Left ventricle myocardium superior (tissue), 1 donor: Measurements from ENCODE around the gene GDI1. TPM values are rescaled to one million over a fixed set of nuclear protein-coding genes. Genes with fewer than 3 reads are reported as not detected.

Experiments
- ATAC-seq: fragments of 200-7000 bp; cut with Tn5 transposase; one replicate; pipeline ENCODE4 v1.9.1; 2020; ENCODE audit warnings: mild to moderate bottlenecking, moderate library complexity
- DNase-seq: peaks from one replicate; pipeline ENCODE4 v3.0.0-alpha.2; 2020
- intact Hi-C: fragments of 100-400 bp; cut with micrococcal nuclease; formaldehyde crosslinking; loops from one replicate; pipeline ENCODE4 v1.11.0; 2022
- total RNA-seq: library from RNA; stranded (reverse); fragmentation: NEBNext Ultra II Directional; extraction: Animal tissue kit (Norgen Biotek cat#: 25700); gene quantifications from one replicate; pipeline ENCODE4 v1.2.1, GENCODE V29; 2021
- donor health status: DM: no; HTN: yes; CAD: no; lungs with severe emphysema.

Gene GDI1
- total RNA-seq, 1 donor from 2014 or later = 86.2 TPM

DNA sequence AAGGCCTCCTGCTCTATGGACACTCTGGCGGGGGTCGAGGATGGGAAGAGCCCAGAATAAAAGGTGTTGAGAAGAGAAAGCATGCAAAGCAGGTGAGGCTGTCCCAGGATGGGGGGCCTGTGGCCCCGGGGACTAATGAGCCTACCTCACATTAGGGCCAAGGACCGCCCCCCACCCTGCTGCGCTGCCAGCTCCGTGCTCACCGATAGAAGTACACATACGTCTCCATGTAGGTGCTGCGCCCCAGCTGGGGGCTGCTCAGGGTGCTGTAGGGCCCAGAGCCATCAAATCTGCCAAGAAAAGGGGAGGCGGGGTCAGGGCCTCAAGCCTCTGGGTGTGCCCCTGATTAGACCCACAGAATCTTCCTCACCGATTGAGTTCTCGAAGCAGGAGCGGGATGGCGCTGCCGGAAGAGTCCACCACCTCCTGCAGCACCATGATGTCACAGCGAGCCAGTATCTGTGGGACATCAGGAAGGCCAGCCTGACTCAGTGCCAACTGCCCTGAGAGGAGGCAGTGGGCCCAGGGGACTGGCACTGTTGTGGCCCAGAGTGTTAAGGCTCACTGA lies 32.2 kb upstream of the GDI1 start:
- intact Hi-C loops = no loop called here

DNA sequence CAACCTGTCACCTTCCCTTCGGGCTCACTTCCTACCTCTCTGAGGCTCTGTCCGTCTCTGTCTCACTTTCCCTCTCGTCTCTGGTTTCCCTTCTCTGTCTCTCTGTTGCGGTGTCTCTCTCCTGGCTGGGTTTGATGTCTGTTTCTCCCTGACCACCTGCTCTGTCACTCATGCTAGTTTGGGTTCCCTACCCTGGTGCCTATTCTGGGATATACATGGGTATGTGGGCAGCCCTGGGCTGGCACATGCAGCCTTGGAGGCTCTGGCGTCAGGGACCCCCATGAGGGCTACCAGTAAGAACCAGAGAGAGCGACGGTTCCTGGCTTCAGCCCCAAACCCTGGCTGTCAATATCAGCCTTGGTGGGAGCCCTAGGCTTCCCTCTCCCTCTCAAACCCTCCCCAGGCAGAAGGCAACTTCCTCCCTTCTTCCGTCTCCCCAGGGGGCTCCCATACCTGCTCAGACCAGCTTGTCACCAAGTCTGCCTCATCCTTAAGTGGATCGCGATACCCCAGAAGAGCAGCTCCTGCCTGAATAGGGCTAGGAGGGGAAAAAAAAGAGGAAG lies 28.2 kb upstream of the GDI1 start:
- no peak for ATAC-seq
- no peak for DNase-seq
- intact Hi-C loops = no loop called here

More for the DNA sequence above, 32.2 kb upstream of the GDI1 start:
- DNase-seq (no peak), ATAC-seq (no peak)

DNA sequence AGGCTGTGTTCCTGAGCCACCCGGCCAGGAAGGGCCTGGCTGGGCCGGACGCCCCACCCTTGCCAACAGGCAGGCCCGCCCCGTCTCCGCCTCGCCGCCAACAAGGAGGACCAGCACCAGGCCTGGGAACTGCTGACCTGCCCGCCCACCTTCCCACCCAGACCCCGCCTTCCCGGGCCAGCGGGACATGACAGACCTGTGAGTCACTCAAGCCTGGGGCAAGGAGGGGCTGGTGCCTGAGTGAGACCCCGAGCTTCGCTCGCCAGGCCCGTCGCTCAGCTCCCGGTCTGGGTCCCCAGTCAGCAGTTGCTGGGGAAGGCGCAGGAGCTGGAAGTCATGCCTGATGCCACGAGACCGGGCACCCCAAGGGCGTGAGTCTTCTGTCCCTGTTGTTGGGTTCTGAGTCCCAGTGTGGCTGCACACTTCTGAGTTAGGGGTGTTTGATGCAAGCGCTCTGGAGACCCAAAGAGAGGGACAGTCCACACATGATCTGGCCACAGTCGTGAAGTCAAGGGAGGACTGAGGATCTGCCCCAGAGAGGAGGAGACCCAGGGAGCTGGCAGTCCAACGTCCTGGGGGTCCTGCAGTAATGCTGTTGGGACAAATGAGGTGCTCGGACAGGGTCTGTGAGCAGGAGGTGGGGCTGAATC lies 27.6 kb upstream of the GDI1 start, which contains the start of gene DNASE1L1:
TSS of gene DNASE1L1 (minus strand) at position 33 of the 650 bp plus-strand sequence. CDS start 3,686 bp downstream, outside the sequence.
- peak; percentile 83 for DNase-seq
- ATAC-seq = peak; percentile 66
- intact Hi-C loops = no loop called here

DNA sequence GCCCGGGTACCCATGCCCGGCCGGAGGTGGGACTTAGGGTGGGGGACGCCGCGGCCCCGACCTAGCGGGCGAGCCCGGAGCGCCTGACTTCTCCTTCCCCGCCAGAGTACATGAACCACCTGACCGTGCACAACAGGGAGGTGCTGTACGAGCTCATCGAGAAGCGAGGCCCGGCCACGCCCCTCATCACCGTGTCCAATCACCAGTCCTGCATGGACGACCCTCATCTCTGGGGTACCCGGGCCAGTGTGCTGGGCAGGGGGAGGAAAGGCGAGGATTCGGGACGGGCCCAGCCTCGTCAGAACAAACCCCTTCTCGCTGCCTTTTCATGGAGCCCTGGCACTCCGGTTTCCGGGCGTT lies 25.0 kb upstream of the GDI1 start:
- intact Hi-C loops = no loop called here
- DNase-seq (peak; percentile 77), ATAC-seq (peak; percentile 84)

DNA sequence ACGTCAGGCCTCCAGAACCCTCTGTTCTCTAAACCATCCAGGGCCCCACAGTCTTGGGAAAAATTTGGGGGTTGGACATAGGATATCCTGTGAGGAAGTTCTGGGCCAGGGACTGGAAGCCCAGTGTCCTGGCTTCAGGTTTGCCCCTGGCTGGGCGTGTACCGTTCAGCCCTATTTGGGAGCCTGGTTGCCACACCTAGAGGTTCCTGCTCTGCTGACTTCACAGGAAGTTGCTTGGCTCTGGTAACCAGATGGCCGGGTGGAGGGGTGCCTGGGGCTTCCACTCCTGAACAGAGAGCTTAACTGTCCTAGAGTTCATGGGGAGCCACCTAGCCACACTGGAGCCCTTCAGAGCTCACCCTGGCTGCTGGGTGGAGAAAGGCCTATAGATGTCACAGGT lies 24.5 kb upstream of the GDI1 start:
- intact Hi-C loops = no loop called here
- DNase-seq (no peak), ATAC-seq (peak; percentile 23)

DNA sequence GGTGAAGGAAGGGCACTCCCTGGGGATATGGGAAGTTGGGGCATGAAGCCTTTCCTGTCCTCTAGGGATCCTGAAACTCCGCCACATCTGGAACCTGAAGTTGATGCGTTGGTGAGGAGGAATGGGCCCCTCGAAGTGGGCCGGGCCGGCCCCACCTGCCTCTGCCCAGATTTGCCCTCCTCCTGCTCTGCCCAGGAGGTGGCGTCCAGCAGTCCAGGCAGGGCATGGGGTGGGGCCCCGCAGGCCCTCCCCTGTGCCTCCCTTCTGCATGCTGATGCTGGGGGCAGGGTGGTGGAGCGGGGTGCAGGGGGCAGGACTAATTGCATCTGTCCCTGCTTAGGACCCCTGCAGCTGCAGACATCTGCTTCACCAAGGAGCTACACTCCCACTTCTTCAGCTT lies 23.8 kb upstream of the GDI1 start:
- DNase-seq (no peak), ATAC-seq (no peak)
- intact Hi-C loops = no loop called here

DNA sequence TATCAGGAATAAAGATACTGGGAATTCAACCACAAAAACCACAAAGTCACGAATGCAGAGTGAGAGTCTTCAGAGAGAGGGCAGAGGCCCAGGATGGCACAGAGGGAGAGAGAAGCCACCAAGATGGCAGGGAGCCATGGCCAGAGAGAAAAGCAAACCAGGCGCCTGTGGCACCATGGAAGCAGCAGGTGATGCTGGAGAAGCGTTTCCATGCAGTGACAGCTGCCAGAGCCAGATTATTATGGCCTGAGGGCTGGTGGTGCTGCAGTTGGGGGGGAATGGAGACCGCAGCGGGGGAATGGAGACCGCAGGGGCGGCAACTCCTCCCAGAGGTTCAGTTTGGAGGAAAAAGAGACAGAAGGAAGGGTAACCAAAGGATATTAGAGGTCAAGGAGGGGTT lies 19.8 kb upstream of the GDI1 start:
- intact Hi-C loops = no loop called here
- DNase-seq (no peak), ATAC-seq (no peak)

DNA sequence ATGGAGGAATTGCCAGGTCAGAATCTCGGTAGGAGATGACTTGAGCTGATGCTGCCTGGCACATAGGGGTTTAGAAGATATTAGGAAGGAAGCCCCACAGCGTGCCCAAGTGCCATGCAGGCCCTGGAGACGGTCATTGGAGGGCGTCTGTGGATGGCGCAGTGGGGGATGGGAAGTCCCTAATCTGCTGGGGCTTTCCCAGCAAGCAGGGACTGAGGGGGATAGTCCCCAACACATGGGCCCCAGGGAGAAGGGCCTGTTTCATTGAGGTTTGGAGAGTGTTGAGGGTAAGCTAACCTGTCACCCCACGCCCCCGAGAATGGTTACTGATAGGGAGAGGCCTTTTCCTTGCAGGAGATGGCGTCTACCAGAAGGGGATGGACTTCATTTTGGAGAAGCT lies 17.8 kb upstream of the GDI1 start:
- DNase-seq (no peak), ATAC-seq (no peak)
- intact Hi-C loops = no loop called here

DNA sequence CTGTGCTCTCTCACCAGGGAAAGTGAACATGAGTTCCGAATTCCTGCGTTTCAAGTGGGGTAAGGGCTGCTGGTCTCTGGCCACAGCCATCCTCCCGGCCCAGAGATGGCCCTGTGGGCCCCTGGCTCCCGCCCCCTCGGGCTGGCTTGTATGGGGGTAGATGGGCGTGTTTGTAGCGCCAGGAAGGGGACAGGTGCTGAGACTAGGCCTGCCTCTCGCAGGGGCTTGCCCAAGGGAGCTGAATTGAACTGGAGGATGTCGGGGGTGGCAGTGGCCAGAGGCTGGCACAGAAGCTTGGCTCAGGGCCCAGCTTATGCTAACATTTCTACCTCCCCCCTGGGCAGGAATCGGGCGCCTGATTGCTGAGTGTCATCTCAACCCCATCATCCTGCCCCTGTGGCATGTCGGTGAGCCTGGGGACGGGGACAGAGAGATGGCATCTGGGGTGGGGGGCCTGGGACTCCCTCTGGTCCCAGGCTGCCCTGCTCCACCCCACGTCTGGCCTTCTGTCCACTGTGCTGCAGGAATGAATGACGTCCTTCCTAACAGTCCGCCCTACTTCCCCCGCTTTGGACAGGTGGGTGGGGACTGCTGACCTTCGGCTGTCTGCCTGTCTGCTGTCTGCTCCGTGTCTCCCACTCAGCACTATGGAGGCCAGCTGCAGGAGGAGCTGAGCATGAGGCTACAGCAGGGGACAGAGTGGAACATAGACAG lies 17.1 kb upstream of the GDI1 start:
- peak; percentile 65 for DNase-seq
- intact Hi-C loops = no loop called here

DNA sequence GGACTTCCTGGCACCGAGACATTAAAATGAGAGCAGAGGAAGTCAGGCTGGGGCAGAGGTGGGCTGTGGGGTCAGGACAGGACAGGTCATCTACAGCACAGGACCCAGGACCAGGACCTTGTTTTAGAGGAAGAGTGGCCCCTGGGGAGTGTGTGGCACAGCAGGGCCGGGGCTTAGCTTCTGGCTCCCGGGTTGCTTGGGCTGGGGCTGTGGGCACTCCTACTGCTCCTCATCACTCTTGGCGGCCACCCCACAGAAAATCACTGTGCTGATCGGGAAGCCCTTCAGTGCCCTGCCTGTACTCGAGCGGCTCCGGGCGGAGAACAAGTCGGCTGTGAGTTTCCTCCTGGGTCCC lies 16.6 kb upstream of the GDI1 start:
- intact Hi-C loops = no loop called here
- DNase-seq (no peak), ATAC-seq (peak; percentile 56)

More for the DNA sequence above, 17.1 kb upstream of the GDI1 start:
- ATAC-seq = peak; percentile 96

DNA sequence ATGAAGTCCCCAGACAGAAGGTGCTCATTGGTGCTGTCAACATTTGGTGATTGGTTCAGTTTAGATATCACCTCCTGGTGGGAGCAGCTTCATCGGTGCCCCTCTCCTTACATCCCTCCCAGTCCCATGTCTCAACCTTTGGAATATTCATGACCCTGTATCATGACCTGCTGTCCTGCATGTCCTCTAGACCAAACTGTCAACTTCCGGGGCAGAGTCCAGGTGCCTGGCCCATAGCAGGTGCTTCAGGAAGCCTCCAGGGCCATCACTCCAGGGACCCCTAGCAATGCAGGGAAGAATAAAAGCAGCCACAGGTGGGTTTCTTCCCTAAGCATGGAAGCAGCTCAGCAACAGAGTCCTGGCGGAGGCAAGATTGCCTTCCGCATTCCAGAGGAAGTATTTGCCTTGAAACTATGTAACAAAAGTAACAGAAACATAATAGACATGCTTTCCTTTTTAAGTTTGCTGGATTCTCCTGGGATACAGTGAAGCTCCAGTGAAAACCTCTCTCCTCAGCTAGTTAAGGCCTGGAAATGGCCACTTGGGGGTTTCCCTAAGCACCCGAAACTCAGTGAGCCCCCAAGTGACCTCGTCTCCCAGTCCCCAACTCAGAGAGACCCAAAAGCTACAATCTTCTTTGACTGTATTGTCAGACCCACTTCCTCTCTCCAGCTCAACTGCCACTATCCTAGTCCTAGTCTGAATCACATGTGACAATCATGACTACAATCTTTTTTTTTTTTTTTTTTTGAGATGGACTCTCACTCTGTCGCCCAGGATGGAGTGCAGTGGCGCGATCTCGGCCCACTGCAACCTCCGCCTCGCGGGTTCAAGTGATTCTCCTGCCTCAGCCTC lies 9.8 kb upstream of the GDI1 start:
- ATAC-seq = no peak

DNA sequence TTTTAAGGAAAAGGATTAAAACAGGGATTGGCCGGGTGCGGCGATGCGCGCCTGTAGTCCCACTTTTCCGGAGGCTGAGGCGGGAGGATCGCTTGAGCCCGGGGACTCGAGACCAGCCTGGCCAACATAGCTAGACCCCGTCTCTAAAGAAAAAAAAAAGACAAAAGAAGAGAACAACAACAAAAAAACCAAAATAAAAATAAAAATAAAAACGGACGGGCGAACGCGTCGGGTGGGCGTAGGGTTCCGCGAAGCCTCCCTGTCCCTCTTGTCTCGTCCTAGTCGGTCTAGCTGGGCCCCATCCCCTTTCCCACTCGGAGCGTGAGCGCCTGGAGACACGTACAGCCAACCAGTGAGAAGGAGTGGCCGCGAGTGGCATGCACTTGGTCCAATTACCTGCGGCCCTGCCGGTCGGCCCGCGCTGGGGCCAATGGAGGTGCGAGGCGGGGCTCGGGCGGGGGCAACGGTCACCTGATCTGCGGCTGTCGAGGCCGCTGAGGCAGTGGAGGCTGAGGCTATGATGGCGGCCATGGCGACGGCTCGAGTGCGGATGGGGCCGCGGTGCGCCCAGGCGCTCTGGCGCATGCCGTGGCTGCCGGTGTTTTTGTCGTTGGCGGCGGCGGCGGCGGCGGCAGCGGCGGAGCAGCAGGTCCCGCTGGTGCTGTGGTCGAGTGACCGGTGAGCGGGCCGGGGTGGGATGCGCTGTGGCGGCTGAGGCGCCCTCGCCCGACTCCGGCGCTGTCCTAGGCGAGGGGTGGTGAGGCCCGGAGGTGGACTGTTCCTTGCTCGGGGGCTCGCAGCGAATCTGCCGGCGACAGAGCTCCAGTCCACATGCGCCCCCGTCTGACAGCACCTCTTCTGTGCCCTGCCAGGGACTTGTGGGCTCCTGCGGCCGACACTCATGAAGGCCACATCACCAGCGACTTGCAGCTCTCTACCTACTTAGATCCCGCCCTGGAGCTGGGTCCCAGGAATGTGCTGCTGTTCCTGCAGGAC lies 8.5 kb upstream of the GDI1 start, which contains the start of gene ATP6AP1:
TSS of gene ATP6AP1 (plus strand) at position 502 of the 996 bp plus-strand sequence. CDS start at position 518, 16 bp downstream.
- ATAC-seq (peak; percentile 99), DNase-seq (peak; percentile 95)
- intact Hi-C loops = no loop called here

More for the DNA sequence above, 9.8 kb upstream of the GDI1 start:
- no peak for DNase-seq
- intact Hi-C loops = no loop called here

DNA sequence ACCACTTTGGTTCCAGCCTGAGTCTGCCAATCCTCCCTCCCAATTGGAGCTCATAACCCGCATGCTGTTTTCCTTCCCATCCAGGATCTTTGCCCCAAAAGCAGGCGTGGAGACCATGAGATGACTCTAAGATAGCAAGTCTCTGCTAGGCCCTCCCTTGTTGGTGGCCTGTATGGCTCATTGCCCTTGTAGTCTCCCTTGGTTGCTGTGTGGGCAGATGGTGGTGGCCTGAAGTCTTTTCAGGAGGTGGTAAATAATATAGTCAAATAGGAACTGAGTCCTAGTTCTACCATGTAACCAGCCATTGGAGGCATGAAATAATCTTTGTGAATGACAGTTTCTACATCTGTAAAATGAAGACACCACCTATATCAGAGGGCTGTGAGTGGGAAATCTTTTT lies 7.2 kb upstream of the GDI1 start:
- intact Hi-C loops = no loop called here
- DNase-seq = no peak
- ATAC-seq = no peak

DNA sequence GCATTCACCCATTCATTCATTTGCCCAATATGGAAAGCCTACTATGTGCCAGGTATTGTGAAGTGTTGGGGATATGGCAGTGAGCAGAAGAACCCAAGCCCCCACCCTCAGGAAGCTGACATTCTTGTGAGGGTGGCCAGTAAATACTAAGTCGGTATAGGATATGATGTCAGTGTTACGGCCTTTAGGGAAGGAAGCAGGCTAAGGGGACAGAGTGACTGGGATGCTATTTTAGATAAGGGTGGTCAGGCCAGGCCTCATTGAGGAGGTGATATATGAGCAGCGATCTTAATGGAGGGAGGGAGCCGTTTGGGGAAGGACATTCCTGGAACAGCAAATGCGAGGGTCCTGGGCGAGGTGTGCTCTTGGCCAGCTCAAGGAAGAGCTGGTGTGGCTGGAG lies 6.5 kb upstream of the GDI1 start:
- no peak for DNase-seq
- no peak for ATAC-seq
- intact Hi-C loops = no loop called here

DNA sequence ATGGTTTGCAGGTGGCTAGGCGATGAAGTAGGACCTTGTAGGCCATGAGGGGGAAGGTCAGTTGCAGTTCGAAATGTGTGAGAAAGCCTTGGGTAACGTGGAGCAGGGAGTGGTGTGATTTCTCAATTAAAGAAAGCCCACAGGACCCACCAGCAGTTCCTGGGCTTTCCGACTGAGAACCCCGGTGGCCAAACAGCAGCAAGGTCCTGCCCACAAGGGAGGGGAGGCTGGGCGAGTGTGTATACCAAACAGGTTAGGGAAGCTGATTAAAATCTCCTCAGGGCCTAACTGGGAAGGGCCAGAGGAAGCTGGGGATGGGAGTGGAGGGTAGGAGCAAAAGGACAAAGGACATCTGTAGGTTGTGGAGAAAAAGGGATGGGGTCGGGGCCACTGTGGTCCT lies 6.0 kb upstream of the GDI1 start:
- ATAC-seq = no peak
- intact Hi-C loops = no loop called here
- DNase-seq = no peak

DNA sequence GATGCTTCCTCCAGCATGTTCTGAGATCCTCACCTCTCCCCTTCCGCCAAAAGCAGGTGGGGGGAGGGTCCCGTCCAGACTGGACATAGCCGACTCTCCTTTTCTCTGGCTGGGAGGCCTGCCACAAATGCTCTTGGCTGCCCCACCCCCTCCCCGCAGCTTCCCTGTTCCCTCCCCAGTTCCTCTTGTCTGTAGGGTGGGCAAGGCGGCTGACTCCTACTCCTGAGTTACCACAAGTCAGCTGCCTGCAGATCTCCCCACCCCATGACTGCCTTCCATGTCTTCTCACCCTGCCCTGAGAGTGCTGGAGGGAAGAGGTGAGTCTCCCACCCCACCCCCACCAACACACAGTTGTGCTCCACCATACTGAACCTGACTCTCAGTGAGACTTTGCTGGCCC lies 5.6 kb upstream of the GDI1 start:
- DNase-seq (peak; percentile 37), ATAC-seq (peak; percentile 1)
- intact Hi-C loops = no loop called here

DNA sequence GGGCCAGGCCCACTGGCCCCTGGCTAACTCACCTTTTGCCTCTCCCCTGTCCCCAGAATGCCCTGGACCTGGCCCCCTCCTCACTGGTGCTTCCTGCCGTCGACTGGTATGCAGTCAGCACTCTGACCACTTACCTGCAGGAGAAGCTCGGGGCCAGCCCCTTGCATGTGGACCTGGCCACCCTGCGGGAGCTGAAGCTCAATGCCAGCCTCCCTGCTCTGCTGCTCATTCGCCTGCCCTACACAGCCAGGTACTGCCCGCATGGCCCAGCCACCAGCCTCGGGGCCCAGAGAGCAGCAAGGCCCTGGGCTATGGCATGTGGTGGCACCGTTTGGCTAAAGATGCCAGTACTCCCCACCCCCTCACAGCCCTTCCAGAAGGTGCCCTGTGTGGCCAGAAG lies 4.7 kb upstream of the GDI1 start:
- intact Hi-C loops = no loop called here
- ATAC-seq (no peak), DNase-seq (no peak)

DNA sequence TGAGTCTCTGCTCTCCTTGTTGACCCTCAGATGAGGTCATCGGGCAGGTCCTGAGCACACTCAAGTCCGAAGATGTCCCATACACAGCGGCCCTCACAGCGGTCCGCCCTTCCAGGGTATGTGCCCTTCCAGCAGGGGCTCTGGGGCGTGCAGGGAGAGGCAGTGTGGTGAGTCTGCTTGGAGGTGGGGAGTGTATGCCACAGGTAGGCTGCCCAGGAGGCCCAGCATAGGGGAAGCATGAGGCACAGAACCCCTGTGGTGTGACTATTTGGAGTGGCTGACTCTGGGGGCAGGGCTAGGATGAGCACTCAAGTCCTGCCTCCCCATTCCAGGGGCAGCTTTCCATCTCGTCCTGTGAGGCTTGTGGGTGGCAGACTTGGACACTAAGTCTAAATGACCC lies 3.3 kb upstream of the GDI1 start:
- DNase-seq (no peak), ATAC-seq (no peak)
- intact Hi-C loops = no loop called here
